M059J (cell line): ENCODE measurements around the gene BACH1. TPM values are rescaled to one million over a fixed set of nuclear protein-coding genes. Genes with fewer than 3 reads are reported as not detected.

Experiments
- DNase-seq: peaks from one replicate; pipeline ENCODE4 v3.0.0-alpha.2; 2012; ENCODE audit warnings: low read depth
- total RNA-seq: library from RNA; depleted of rRNA; stranded (reverse); fragments of >200 nt; shearing (Covaris generic); gene quantifications from 2 replicates; pipeline ENCODE4 v1.2.3, GENCODE V29; 2014

Gene BACH1
- total RNA-seq, 1 experiment from 2014 or later = 38.3 TPM

GRCh38 chr21:29315131-29315749 is 16.5 kb downstream of the BACH1 start:
- peak; percentile 26 for DNase-seq

- no peak for DNase-seq
Measured at GRCh38 chr21:29316029-29316742, 17.5 kb downstream of the BACH1 start.

- DNase-seq = no peak
Measured at GRCh38 chr21:29316806-29317205, 18.1 kb downstream of the BACH1 start.

DNA sequence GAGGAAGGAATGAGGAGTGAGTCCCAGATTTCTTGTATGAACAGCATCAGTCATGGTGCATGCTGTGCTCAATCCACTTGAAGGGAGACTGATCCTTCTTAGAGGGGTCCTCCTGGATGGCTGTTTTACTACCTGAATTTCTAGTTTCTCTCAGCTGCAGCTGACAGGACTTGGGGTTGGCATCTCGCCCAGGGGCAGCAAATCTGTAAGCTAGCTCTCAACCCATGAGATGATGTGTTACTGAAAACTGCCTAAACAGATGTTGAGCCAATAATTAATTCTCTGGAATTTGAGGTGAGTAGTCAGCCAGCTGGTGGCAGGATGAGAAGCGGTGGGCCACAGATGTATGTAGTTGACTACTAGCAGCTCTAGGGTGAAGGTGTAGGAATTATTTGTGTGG is 19.6 kb downstream of the BACH1 start:
- DNase-seq = no peak

- no peak for DNase-seq
Measured at GRCh38 chr21:29320031-29320430, 21.3 kb downstream of the BACH1 start.

GRCh38 chr21:29321217-29321616 is 22.5 kb downstream of the BACH1 start:
- no peak for DNase-seq

DNA sequence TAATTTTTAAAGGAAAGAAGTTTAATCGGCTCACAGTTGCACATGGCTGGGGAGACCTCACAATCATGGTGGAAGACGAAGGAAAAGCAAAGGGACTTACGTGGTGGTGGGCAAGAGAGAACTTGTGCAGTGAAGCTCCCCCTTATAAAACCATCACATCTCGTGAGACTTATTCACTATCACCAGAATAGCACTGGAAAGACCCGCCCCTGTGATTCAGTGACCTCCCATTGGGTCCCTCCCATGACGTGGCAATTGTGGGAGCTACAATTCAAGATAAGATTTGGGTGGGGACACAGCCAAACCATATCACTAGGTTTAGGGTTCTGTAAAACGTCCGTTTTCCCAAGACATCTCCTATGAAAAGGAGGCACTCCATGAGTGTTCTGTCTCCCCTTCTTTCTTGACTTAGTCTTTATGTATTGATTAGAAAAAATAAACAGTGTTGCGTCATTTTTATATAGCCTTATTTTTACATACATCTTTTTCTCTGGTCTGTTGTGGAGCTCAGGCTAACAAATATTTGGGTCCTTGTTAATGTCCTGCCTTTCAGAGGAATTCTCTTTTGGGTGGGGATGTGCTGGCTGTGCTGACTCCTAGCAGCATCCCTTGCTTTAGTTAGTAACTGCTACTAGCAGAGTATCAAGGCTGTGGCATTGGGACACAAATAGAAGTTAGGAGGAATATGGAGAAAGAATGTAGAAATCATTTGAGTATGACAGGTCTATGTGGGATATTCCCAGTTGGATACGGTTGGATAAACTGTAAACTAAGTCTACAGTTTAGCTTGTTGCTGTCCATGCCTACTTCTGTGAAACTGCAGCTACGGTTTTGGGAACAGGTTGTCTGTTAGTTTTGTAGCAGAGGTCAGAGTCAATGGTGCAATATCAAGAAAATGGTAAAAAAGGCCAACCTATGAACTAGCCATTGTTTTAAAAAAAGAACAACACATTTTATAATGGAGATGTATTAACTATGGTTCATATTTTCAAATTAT is 23.5 kb downstream of the BACH1 start:
- DNase-seq = no peak

GRCh38 chr21:29323189-29323588 is 24.5 kb downstream of the BACH1 start:
- DNase-seq = no peak

GRCh38 chr21:29326914-29327554 is 28.3 kb downstream of the BACH1 start:
- no peak for DNase-seq

DNA sequence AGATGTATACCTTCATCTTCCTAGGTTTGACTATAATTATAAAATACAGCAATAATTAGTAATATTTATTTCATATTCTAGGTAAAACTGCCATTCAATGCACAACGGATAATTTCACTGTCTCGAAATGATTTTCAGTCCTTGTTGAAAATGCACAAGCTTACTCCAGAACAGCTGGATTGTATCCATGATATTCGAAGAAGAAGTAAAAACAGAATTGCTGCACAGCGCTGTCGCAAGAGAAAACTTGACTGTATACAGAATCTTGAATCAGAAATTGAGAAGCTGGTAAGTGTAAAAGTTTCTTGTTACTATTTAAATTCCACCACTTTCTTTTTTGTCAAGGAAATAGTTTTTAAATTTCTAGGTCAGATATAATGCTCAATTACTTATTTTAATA is 30.7 kb downstream of the BACH1 start:
- DNase-seq = no peak

- DNase-seq = no peak
Measured at GRCh38 chr21:29330797-29331196, 32.1 kb downstream of the BACH1 start.

GRCh38 chr21:29332461-29333362 is 34.0 kb downstream of the BACH1 start:
- DNase-seq = peak; percentile 84

DNA sequence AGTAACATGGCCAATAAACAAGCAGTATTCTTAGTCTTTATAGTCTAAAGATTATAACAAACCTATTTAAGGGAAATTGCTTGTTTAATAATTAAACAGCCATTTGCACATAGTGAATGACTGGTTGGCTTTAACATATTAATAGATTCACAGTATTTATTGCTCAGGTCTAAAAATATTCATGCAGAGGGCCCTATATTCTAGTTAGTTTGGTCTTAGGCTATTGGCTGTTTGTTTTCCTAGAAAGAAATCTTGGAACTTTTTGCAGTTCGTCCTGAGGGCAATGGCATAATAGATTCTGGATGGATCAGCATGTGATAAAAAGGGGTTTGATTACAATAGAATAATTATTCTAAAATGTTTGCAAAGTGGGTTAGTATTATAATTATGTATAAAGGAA is 34.7 kb downstream of the BACH1 start:
- DNase-seq = no peak

GRCh38 chr21:29334717-29335428 is 36.2 kb downstream of the BACH1 start:
- DNase-seq = peak; percentile 90

DNA sequence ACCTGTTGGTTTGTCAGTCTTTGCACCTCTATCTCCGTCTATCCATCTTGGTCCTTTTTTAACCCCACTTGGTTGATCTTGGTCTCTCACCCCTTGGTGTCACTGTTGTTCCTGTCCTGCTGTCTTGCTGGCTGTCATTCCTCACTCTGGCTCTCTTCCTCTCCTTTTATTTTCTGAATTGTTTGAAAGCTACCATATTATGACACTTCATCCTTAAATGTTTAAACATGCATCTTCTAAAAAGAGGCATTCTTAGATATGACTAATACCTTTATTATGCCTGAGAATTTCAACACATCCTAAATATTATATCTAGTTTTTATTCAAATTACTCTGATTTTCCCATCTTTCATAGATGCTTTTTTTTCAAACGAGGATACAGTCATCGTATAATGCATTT is 37.0 kb downstream of the BACH1 start:
- peak; percentile 40 for DNase-seq

DNA sequence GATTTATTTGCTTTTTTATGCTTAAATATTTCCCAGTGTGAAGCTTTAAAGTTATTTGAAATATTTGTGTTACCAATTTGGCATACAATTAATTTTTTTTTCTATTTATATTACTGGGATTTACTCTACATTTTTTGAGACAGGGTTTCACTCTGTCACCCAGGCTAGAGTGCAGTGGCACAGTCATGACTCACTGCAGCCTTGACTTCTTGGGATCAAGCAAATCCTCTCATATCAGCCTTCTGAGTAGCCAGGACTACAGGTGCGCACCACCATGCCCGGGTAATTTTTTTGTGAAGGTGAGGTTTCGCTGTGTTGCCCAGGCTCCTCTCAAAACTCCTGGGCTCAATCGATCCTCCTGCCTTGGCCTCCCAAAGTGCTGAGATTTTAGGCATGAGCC is 39.5 kb downstream of the BACH1 start:
- DNase-seq = peak; percentile 34

DNA sequence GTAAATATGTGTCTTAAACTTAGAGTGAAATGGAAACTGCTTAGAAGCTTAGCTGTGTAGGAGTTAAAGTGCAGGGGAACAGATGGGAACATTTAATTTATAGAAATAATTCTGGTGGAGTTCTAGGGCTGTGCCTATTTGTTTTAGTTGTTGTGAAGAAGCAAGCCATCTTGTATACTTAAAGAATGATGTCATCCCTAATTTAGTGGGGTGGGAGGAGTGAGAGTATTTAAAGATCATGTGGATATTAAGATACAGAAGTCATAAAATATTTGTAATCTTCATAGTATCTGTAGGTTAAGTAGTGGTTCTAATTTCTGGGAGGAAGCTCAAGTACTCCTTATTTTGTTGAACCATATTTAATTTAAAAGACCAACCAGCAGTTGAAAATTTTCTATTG is 41.5 kb downstream of the BACH1 start:
- DNase-seq = no peak

DNA sequence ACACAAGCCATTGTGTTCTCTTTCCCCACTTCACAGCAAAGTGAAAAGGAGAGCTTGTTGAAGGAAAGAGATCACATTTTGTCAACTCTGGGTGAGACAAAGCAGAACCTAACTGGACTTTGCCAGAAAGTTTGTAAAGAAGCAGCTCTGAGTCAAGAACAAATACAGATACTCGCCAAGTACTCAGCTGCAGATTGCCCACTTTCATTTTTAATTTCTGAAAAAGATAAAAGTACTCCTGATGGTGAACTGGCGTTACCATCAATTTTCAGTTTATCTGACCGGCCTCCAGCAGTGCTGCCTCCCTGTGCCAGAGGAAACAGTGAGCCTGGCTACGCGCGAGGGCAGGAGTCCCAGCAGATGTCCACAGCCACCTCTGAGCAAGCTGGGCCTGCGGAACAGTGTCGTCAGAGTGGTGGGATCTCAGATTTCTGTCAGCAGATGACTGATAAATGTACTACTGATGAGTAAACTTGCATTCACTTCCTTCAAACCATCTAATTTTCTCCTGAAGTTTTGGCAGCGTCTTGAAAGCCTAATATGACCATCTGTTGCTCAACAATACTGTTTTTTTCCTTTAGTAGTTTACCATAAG is 43.7 kb downstream of the BACH1 start:
- DNase-seq = peak; percentile 98

DNA sequence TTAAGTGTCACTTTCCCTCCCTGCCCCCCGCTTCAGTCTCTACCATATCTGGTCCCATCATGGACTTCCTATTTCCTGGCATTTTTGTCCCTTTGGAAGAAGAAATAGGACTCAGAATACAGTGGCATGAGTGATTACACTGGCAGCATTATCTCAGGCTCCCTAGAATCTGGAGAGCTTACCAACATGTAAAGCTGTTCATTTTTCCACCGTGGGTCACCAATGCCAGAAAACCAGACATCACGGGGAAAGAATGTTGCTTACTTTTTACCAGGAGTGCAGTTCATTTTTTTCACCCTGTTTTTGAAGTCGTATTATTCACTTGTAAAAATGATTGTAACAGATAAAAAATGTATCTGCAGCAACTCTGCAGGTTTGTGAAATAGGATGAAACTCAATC is 44.8 kb downstream of the BACH1 start:
- peak; percentile 92 for DNase-seq

GRCh38 chr21:29346281-29346680 is 47.6 kb downstream of the BACH1 start:
- no peak for DNase-seq
